HG03439 (cell line): ENCODE measurements around the gene KRT36.

Source experiments
- ATAC-seq: cut with Tn5 transposase; IDR thresholded peaks from one replicate; pipeline ENCODE4 v1.9.1; 2021; ENCODE audit warnings: mild to moderate bottlenecking, moderate library complexity; ENCODE audit not compliant: unreplicated experiment

Gene KRT36

GRCh38 chr17:41489531-41489930 is at the start of gene KRT36:
TSS of gene KRT36 (minus strand) at chr17:41489910. CDS start at chr17:41489864, 46 bp downstream.
- ATAC-seq = no peak

- no peak for ATAC-seq
Measured at GRCh38 chr17:41539071-41539492, 49.4 kb upstream of the KRT36 start.

- ATAC-seq = no peak
Measured at GRCh38 chr17:41538565-41538991, 48.9 kb upstream of the KRT36 start.

GRCh38 chr17:41537990-41538389 is 48.3 kb upstream of the KRT36 start:
- ATAC-seq = no peak

GRCh38 chr17:41537614-41537954 is 47.9 kb upstream of the KRT36 start:
- no peak for ATAC-seq

- no peak for ATAC-seq
Measured at GRCh38 chr17:41536741-41537613, 47.3 kb upstream of the KRT36 start.

- ATAC-seq = no peak
Measured at GRCh38 chr17:41535764-41536481, 46.2 kb upstream of the KRT36 start.

- ATAC-seq = no peak
Measured at GRCh38 chr17:41534899-41535546, 45.3 kb upstream of the KRT36 start.

GRCh38 chr17:41533613-41534012 is 43.9 kb upstream of the KRT36 start:
- no peak for ATAC-seq

- ATAC-seq = no peak
Measured at GRCh38 chr17:41532947-41533570, 43.3 kb upstream of the KRT36 start.

GRCh38 chr17:41531993-41532392 is 42.3 kb upstream of the KRT36 start:
- ATAC-seq = no peak

- ATAC-seq = no peak
Measured at GRCh38 chr17:41530062-41531048, 40.6 kb upstream of the KRT36 start.

- no peak for ATAC-seq
Measured at GRCh38 chr17:41529491-41529915, 39.8 kb upstream of the KRT36 start.

GRCh38 chr17:41528959-41529353 is 39.2 kb upstream of the KRT36 start:
- ATAC-seq = no peak

- no peak for ATAC-seq
Measured at GRCh38 chr17:41527063-41528023, 37.6 kb upstream of the KRT36 start.

GRCh38 chr17:41524261-41524660 is 34.6 kb upstream of the KRT36 start:
- ATAC-seq = no peak

- no peak for ATAC-seq
Measured at GRCh38 chr17:41523787-41524186, 34.1 kb upstream of the KRT36 start.

- no peak for ATAC-seq
Measured at GRCh38 chr17:41523225-41523593, 33.5 kb upstream of the KRT36 start.
